KBM-7 (cell line): ENCODE data around the gene KIAA1549.

Source experiments
- DNase-seq: peaks from one replicate; pipeline ENCODE4 v3.0.0-alpha.2; 2015
- in situ Hi-C: fragments of 300-500 bp; cut with MboI; formaldehyde crosslinking; loops from 2 replicates; pipeline ENCODE4 v1.14.3; 2020; ENCODE audit warnings: low sequenced_read_pairs, low pct_unique_long_range_greater_than_20kb, mixed read lengths

Gene KIAA1549

GRCh38 chr7:138918176-138918575 lies 63.0 kb downstream of the KIAA1549 start:
- in situ Hi-C loops: no loop called here
- DNase-seq: no peak

- in situ Hi-C loops: no loop called here
- no peak for DNase-seq
These were observed 63.4 kb downstream of the KIAA1549 start for GRCh38 chr7:138917771-138918170.

GRCh38 chr7:138916731-138917130 lies 64.5 kb downstream of the KIAA1549 start:
- in situ Hi-C loops: no loop called here
- no peak for DNase-seq

- in situ Hi-C loops: no loop called here
- DNase-seq: no peak
These were observed 64.9 kb downstream of the KIAA1549 start for GRCh38 chr7:138916275-138916674.

GRCh38 chr7:138913783-138914182 lies 67.4 kb downstream of the KIAA1549 start:
- DNase-seq: no peak
- in situ Hi-C loops: no loop called here

- DNase-seq: no peak
- in situ Hi-C loops: no loop called here
These were observed 70.2 kb downstream of the KIAA1549 start for GRCh38 chr7:138911007-138911406.

GRCh38 chr7:138907850-138908249 lies 73.3 kb downstream of the KIAA1549 start:
- DNase-seq: no peak
- in situ Hi-C loops: no loop called here

- DNase-seq: no peak
- in situ Hi-C loops: no loop called here
These were observed 73.9 kb downstream of the KIAA1549 start for GRCh38 chr7:138907201-138907847.

- in situ Hi-C loops: no loop called here
These were observed 77.2 kb downstream of the KIAA1549 start for GRCh38 chr7:138903859-138904435.

GRCh38 chr7:138903186-138903820 lies 77.9 kb downstream of the KIAA1549 start:
- in situ Hi-C loops: no loop called here
- DNase-seq: no peak

More at GRCh38 chr7:138903859-138904435, 77.2 kb downstream of the KIAA1549 start:
- DNase-seq: no peak

GRCh38 chr7:138902161-138902560 lies 79.0 kb downstream of the KIAA1549 start:
- DNase-seq: no peak
- in situ Hi-C loops: no loop called here

GRCh38 chr7:138900035-138900828 lies 81.0 kb downstream of the KIAA1549 start:
- no peak for DNase-seq
- in situ Hi-C loops: no loop called here

GRCh38 chr7:138898802-138899201 lies 82.4 kb downstream of the KIAA1549 start:
- no peak for DNase-seq
- in situ Hi-C loops: no loop called here

GRCh38 chr7:138898255-138898654 lies 82.9 kb downstream of the KIAA1549 start:
- in situ Hi-C loops: no loop called here
- DNase-seq: peak; percentile 85

- DNase-seq: no peak
- in situ Hi-C loops: no loop called here
These were observed 85.5 kb downstream of the KIAA1549 start for GRCh38 chr7:138895679-138896078.

- no peak for DNase-seq
- in situ Hi-C loops: no loop called here
These were observed 87.9 kb downstream of the KIAA1549 start for GRCh38 chr7:138893258-138893657.

- in situ Hi-C loops: no loop called here
- no peak for DNase-seq
These were observed 88.4 kb downstream of the KIAA1549 start for GRCh38 chr7:138892812-138893211.

- in situ Hi-C loops: no loop called here
- no peak for DNase-seq
These were observed 89.1 kb downstream of the KIAA1549 start for GRCh38 chr7:138892006-138892630.

GRCh38 chr7:138891446-138891810 lies 89.8 kb downstream of the KIAA1549 start:
- in situ Hi-C loops: no loop called here
- DNase-seq: no peak
